ENCODE results near the gene CTRL. TPM values are rescaled to one million over a fixed set of nuclear protein-coding genes. Genes with fewer than 3 reads are reported as not detected.

CTRL gene
- total RNA-seq, 6 experiments from 2014 or later, result 0.25 to 0.63 (median 0.43) TPM

- no peak for TF ChIP-seq CTCF (IDR thresholded peaks at IDR 0.05)
- Mint-ChIP-seq H3K9me3 (peaks cover 8% of the 10 kb centered on the region; the same call in 1 of the 2 replicates), H3K27ac (peak within 1 kb of the TSS; percentile 92), H3K36me3 (ENCODE audit: low read depth) (peaks cover 6% of the 10 kb centered on the region; the same call in 1 of the 2 replicates), H3K27me3 (ENCODE audit: insufficient read depth) (peaks cover 37% of the 10 kb centered on the region), H3K4me1 (ENCODE audit: low read depth) (peaks cover 29% of the 10 kb centered on the region), H3K4me3 (peak within 1 kb of the TSS; percentile 99)
- no peak for DNase-seq
These were observed 4.6 kb upstream of the CTRL start, which contains the start of gene PSMB10 for GRCh38 chr16:67936124-67936879. PSMB10 (minus strand) TSS chr16:67936850; CDS start chr16:67936749, 101 bp downstream.

- TF ChIP-seq CTCF (IDR thresholded peaks at IDR 0.05), result 0 out of 2 replicates have a peak, but pooled peaks have one; percentile 8
- H3K4me1 Mint-ChIP-seq (ENCODE audit: low read depth), result peaks cover 29% of the 10 kb centered on the region
- peak; percentile 89 for DNase-seq
- peaks cover 37% of the 10 kb centered on the region for H3K27me3 Mint-ChIP-seq (ENCODE audit: insufficient read depth)
- peak overlapping the region; percentile 92 for H3K27ac Mint-ChIP-seq
- H3K9me3 Mint-ChIP-seq, result peaks cover 8% of the 10 kb centered on the region; the same call in 1 of the 2 replicates
- peaks cover 6% of the 10 kb centered on the region; the same call in 1 of the 2 replicates for H3K36me3 Mint-ChIP-seq (ENCODE audit: low read depth)
- peak overlapping the region; percentile 99 for H3K4me3 Mint-ChIP-seq
These were observed 3.9 kb upstream of the CTRL start for GRCh38 chr16:67935402-67936123.

GRCh38 chr16:67935101-67935401 lies 3.4 kb upstream of the CTRL start:
- TF ChIP-seq CTCF (IDR thresholded peaks at IDR 0.05), result no peak
- Mint-ChIP-seq H3K4me1 (ENCODE audit: low read depth) (peaks cover 29% of the 10 kb centered on the region), H3K9me3 (peaks cover 8% of the 10 kb centered on the region; the same call in 1 of the 2 replicates), H3K27me3 (ENCODE audit: insufficient read depth) (peaks cover 34% of the 10 kb centered on the region), H3K27ac (peak overlapping the region; percentile 92), H3K36me3 (ENCODE audit: low read depth) (peaks cover 4% of the 10 kb centered on the region; the same call in 1 of the 2 replicates), H3K4me3 (peak overlapping the region; percentile 99)
- no peak for DNase-seq

- no peaks in the 10 kb centered on the region; the same call in 1 of the 2 replicates for H3K36me3 Mint-ChIP-seq (ENCODE audit: low read depth)
- no peak for DNase-seq
- H3K27ac Mint-ChIP-seq, result peak overlapping the region; percentile 92
- TF ChIP-seq CTCF (IDR thresholded peaks at IDR 0.05), result no peak
- H3K27me3 Mint-ChIP-seq (ENCODE audit: insufficient read depth), result peaks cover 30% of the 10 kb centered on the region
- H3K9me3 Mint-ChIP-seq, result peaks cover 8% of the 10 kb centered on the region; the same call in 1 of the 2 replicates
- H3K4me1 Mint-ChIP-seq (ENCODE audit: low read depth), result peaks cover 29% of the 10 kb centered on the region
- H3K4me3 Mint-ChIP-seq, result peak overlapping the region; percentile 99
These were observed 2.8 kb upstream of the CTRL start for GRCh38 chr16:67934306-67935100.

- TF ChIP-seq CTCF (IDR thresholded peaks at IDR 0.05), result no peak
- peak overlapping the region; percentile 92 for H3K27ac Mint-ChIP-seq
- peaks cover 8% of the 10 kb centered on the region; the same call in 1 of the 2 replicates for H3K9me3 Mint-ChIP-seq
- no peak for DNase-seq
- no peaks in the 10 kb centered on the region; the same call in 1 of the 2 replicates for H3K36me3 Mint-ChIP-seq (ENCODE audit: low read depth)
- peaks cover 30% of the 10 kb centered on the region for H3K27me3 Mint-ChIP-seq (ENCODE audit: insufficient read depth)
- 0 out of 2 replicates have a peak overlapping the region, but pooled peaks have one; percentile 99 for H3K4me3 Mint-ChIP-seq
- peaks cover 29% of the 10 kb centered on the region for H3K4me1 Mint-ChIP-seq (ENCODE audit: low read depth)
These were observed 2.1 kb upstream of the CTRL start for GRCh38 chr16:67933805-67934204.

Data from HFFc6 (cell line).